ENCODE data around the gene TBC1D5. TPM values are rescaled to one million over a fixed set of nuclear protein-coding genes. Genes with fewer than 3 reads are reported as not detected.
"Not testable (repeated sequence)": the region's sequence is repeated elsewhere in the genome, so short reads cannot be mapped to it uniquely, and the experiment has no call there.

The TBC1D5 gene
- polyA plus RNA-seq, 3 donors, result 49.9 to 51.9 (median 51.5) TPM

- peak in 1 of 11 donors; percentile 0 for DNase-seq (ENCODE audit: extremely low read depth in 1 of 11, low read depth in 9 of 11, low spot score in 4 of 11)
These were observed 164.5 kb downstream of the TBC1D5 start for GRCh38 chr3:17577796-17578520.

- DNase-seq (ENCODE audit: extremely low read depth in 1 of 11, low read depth in 9 of 11, low spot score in 4 of 11), result no peak
These were observed 169.0 kb downstream of the TBC1D5 start for GRCh38 chr3:17573396-17573795.

DNA sequence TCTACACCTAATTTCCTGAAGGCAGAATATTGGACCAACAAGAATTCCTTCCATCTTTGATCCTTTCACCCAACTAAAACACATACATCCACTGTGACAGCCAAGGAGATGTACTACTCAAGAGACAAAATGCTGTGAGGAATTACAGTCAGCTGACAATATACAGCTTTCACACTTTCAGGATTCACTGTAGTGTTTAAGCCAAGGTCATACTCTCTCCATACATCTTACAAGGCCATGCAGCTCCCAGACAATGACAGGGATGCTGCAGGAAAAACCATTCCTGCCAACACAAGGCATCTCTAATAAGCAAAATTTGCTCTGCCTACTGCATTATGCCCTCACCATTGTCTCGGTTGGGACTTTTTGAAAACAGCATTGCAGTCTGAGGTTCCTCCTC lies 170.7 kb downstream of the TBC1D5 start:
- DNase-seq (ENCODE audit: extremely low read depth in 1 of 11, low read depth in 9 of 11, low spot score in 4 of 11), result no peak

GRCh38 chr3:17562845-17563244 lies 179.6 kb downstream of the TBC1D5 start:
- DNase-seq (ENCODE audit: extremely low read depth in 1 of 11, low read depth in 9 of 11, low spot score in 4 of 11), result no peak

GRCh38 chr3:17558565-17558964 lies 183.9 kb downstream of the TBC1D5 start:
- DNase-seq (ENCODE audit: extremely low read depth in 1 of 11, low read depth in 9 of 11, low spot score in 4 of 11), result no peak

DNA sequence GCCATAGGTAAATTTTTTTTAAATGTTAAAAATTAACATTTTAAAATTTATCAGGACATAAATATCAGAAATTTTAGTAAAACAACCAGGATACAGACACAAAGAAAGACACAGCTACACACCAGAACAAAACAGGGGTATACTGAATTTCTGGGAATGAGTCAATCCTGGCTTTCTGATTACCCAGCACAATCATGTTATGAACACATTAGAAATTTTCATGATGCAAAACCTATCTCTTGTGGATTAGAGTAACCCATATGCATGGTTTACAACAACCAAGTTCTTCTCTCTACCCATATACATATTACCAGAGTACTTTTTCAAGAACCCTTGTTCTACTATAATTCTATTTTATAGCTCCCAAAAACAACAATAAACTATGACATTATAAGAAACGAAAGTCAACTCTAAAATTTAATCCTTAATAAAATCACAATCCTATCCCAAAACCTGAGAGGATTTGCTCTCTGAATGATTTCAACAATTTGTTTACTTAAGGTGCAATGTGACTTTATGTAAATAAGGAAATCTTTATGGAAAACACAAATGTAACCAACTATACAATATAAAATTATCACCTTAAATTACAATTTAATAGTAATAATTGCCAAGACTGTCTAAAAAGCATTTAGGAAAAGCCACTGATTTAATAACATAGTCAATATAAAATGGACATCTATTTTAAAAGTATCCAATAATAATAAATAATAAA lies 184.5 kb downstream of the TBC1D5 start:
- no peak for DNase-seq (ENCODE audit: extremely low read depth in 1 of 11, low read depth in 9 of 11, low spot score in 4 of 11)

DNA sequence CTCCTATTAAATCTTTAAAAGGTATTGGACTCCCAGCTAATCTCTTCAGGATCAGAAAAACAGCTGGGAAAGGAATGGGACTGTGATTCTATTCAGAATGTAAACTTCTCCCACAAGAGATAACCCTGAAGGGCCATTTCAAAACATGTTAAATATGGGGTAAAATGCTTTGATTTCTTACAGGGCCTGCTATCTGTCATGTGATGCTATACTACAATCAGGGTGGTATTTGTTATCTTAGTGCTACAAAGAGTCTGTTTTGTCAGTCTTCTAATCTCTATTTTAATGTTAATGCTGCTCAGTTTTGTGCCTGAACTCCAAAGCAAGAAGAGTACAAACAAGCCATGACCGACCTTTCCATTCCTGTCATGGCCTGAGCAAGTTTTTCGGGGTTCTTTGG lies 186.9 kb downstream of the TBC1D5 start:
- no peak for DNase-seq (ENCODE audit: extremely low read depth in 1 of 11, low read depth in 9 of 11, low spot score in 4 of 11)

DNA sequence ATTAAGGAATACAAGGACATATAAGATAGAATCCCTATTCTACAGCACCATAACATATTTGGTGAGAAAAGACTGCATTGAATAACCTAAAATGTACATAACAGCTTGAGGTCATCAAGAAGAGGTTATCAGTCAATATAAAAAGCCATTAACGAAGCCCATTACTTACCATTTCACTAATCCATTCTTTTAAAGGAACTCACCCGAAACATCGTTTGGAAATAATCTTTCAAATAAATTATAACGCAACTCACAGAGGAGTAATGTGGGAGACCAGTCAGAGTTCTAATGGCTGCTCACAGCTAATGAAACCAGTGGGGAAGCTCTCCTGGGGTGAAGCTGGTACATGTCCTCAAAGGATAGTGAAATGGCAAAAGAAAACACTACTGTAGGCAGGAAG lies 188.4 kb downstream of the TBC1D5 start:
- no peak for DNase-seq (ENCODE audit: extremely low read depth in 1 of 11, low read depth in 9 of 11, low spot score in 4 of 11)

- no peak for DNase-seq (ENCODE audit: extremely low read depth in 1 of 11, low read depth in 9 of 11, low spot score in 4 of 11)
These were observed 189.4 kb downstream of the TBC1D5 start for GRCh38 chr3:17553080-17553479.

DNA sequence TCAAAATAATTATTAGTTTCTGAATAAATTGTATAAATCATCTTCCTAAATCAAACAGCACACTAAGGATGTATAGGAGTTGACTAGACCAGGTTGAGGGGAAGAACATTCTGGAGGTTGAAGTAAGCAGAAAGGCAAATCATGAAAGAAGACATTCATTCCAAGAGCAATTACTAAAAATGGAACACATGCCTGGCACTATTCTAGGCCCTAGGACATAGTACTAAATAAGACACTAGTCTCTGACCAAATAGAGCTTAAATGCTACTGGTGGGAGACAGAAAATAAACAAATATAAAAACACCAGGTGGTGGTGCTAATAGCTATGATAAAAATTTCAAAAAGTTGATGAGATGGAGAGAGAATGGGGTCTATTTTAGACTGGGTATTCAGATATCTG lies 190.1 kb downstream of the TBC1D5 start:
- DNase-seq (ENCODE audit: extremely low read depth in 1 of 11, low read depth in 9 of 11, low spot score in 4 of 11), result no peak

DNA sequence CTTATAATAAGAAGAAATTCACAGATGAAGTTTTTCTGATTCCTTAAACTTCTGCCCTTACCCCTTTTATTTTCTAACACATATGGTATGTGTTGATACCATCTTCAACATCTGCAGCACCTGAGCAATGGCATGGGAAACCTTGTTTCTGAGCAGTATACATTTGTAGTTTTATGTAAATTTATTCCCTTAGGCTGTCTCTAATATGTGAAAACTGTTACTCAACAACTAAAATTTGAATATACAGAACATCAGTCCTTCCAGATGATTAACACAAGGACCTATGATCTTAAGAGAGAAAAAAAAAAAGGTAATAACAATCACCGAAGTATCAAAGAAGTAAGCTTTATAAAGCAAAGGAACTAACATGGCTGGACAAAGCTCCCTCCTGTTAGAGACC lies 190.5 kb downstream of the TBC1D5 start:
- DNase-seq (ENCODE audit: extremely low read depth in 1 of 11, low read depth in 9 of 11, low spot score in 4 of 11), result no peak

DNA sequence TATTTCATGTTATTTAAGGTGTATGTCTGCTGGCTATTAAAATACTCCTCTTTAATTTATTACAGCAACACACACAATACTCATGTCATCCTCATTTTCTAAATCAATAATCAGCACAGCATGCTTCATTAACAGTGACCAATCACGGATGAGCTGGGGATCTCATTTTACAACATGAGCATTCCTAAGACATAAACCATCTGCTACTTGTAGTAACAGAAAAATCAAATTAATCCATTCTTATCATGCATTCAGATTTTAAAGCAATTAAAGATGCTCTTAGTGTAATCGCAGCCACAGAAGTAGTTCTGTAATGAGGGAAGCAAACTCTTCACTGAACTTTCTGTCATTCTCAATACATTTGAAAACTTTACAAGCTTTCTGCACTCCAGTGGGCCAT lies 191.1 kb downstream of the TBC1D5 start:
- no peak for DNase-seq (ENCODE audit: extremely low read depth in 1 of 11, low read depth in 9 of 11, low spot score in 4 of 11)

- DNase-seq (ENCODE audit: extremely low read depth in 1 of 11, low read depth in 9 of 11, low spot score in 4 of 11), result no peak
These were observed 191.8 kb downstream of the TBC1D5 start for GRCh38 chr3:17550624-17551023.

DNA sequence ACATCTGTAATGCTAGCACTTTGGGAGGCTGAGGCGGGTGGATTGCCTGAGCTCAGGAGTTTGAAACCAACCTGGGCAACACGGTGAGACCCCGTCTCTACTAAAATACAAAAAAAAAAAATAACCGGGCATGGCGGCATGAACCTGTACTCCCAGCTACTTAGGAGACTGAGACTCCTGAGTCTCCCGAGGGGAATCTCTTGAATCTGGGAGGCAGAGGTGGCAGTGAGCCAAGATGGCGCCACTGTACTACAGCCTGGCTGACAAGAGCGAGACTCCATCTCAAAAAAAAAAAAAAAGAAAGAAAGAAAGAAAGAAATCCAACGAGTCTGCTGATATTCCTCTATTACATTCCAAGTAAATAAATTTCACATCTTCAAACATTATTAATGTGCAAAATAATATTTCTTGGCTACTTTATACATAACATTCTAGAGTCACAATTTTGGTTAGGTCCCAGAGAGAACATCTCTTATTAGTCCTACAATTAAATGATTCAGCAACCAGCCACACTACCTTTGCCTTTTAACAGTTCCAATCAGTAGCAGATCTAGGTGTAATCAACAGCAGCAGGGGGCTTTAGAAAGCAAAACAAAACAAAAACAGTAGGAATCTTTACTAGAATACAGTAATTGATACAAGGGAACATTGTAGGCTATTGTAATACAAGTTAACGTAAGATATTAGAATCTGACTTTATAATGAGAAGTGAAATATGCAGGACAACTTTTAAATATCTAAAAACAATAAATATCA lies 195.8 kb downstream of the TBC1D5 start:
- no peak for DNase-seq (ENCODE audit: extremely low read depth in 1 of 11, low read depth in 9 of 11, low spot score in 4 of 11)

DNA sequence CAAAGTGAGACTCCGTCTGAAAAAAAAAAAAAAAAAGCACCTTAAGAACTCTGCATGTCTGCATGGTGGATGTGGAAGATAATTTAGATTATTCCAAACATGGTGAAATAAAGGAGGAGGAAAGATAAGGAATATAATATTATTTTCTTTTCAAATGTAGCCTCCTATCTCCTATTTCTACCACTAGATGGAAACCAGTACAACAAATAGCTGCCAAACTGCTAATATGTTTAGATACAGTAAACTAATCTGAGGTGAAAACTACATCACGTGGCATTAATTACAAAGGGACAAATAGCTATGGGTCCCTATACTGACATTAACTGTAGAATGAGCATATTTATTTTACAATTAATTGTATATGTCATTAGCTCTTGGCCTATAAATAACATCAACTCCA lies 197.8 kb downstream of the TBC1D5 start:
- no peak for DNase-seq (ENCODE audit: extremely low read depth in 1 of 11, low read depth in 9 of 11, low spot score in 4 of 11)

- no peak for DNase-seq (ENCODE audit: extremely low read depth in 1 of 11, low read depth in 9 of 11, low spot score in 4 of 11)
These were observed 199.8 kb downstream of the TBC1D5 start for GRCh38 chr3:17542591-17542990.

DNA sequence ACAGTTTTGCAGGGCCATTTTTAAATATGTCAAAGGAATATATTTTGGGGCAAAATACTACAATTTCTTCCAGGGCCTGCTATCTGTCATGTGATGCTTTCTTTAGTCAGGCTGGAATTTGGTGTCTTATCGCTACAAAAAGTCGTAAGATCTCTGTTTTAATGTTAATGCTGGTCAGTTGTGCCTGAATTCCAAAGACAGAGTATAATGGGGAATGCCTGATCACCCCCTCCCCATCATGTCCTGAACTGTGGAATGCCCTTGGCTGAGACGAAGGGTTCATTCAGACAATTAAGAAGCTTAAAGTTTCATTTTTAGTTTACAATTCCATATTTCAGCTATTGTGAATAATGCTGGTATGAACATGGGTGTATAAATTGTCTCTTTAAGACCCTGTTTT lies 203.0 kb downstream of the TBC1D5 start:
- no peak for DNase-seq (ENCODE audit: extremely low read depth in 1 of 11, low read depth in 9 of 11, low spot score in 4 of 11)

DNA sequence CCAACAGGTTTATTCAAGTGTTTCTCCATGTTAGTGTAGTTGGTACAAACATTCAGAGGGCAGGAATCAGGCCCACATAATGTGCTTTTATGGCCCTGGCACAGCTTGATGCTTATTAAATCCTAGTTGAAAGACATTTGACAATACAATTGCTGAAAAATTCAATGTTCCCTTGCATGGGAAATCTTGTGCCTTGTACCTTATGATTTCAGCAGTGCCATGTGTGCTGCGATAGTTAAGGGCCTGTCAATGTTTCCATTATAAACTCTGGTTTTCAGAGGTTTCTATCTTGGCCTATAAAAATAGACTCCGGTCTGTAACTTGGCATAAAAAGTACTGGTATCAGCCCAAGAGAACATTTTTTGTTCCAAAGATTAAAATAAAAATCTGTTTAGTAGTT lies 207.2 kb downstream of the TBC1D5 start:
- no peak for DNase-seq (ENCODE audit: extremely low read depth in 1 of 11, low read depth in 9 of 11, low spot score in 4 of 11)

GRCh38 chr3:17532446-17532845 lies 210.0 kb downstream of the TBC1D5 start:
- not testable (repeated sequence) for DNase-seq (ENCODE audit: extremely low read depth in 1 of 11, low read depth in 9 of 11, low spot score in 4 of 11)

- no peak for DNase-seq (ENCODE audit: extremely low read depth in 1 of 11, low read depth in 9 of 11, low spot score in 4 of 11)
These were observed 212.8 kb downstream of the TBC1D5 start for GRCh38 chr3:17529677-17530076.
